Stimulated activated CD4-positive, alpha-beta T cell treated with anti-CD3 and anti-CD28 coated beads, Interleukin-2, amount 100 ng/mL, for 4 hours (primary cell): Measurements from ENCODE around the gene TEKT4.
A peak's percentile ranks its signal among the peaks of the same experiment; 100 is the strongest.
"Not testable (repeated sequence)": the region's sequence is repeated elsewhere in the genome, so short reads cannot be mapped to it uniquely, and the experiment has no call there.

Experiments used
- DNase-seq: peaks from one replicate; pipeline ENCODE4 v3.0.0-alpha.2; 2020; ENCODE audit warnings: low read depth

TEKT4 gene, protein sequence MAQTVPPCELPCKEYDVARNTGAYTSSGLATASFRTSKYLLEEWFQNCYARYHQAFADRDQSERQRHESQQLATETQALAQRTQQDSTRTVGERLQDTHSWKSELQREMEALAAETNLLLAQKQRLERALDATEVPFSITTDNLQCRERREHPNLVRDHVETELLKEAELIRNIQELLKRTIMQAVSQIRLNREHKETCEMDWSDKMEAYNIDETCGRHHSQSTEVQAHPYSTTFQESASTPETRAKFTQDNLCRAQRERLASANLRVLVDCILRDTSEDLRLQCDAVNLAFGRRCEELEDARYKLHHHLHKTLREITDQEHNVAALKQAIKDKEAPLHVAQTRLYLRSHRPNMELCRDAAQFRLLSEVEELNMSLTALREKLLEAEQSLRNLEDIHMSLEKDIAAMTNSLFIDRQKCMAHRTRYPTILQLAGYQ

DNA sequence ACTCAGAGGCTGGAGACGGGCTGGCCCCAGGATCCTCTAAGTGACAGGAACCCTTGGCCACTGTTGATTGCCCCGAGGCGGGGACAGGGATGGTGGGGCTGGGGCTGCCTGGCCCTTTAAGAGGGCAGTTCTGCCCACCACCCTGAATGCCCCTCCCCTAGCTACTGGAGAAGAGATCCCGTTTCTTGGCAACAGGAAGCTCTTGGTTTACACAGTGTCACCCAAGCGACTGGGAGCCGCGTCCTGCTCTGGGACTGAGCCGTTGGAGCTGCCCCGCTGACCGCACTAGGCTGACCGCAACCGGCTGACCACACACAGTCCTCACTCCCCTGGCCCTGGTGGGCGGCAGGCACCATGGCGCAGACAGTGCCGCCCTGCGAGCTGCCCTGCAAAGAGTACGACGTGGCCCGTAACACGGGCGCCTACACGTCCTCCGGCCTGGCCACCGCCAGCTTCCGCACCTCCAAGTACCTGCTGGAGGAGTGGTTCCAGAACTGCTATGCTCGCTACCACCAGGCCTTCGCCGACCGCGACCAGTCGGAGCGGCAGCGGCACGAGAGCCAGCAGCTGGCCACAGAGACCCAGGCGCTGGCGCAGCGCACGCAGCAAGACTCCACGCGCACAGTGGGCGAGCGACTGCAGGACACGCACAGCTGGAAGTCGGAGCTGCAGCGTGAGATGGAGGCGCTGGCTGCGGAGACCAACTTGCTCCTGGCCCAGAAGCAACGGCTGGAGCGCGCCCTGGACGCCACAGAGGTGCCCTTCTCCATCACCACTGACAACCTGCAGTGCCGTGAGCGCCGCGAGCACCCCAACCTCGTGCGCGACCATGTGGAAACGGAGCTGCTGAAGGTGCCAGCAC is at the start of gene TEKT4:
Gene TEKT4, plus strand, starts transcription at position 205 of the 862 bp plus-strand sequence. Its CDS starts 150 bp downstream, at position 355.
- DNase-seq: no peak

DNA sequence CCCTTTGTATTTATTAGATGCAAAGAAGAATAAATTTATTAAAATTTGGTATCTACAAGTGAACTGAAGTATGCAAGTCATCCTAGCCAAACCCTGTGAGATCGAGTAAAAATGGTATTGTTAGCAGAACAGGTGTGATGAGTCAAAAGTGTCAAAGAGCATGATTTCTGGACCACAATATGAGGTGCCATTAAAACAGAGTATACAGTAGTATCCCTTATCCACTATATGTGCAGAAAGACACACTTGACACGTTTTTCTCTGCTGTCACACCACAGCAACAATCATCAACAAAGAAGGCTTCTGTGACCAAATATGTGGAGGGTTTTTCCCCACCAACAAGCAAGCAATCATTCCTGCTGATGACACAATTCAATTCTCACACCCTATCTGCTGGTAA is 32.0 kb upstream of the TEKT4 start:
- DNase-seq: not testable (repeated sequence)

DNA sequence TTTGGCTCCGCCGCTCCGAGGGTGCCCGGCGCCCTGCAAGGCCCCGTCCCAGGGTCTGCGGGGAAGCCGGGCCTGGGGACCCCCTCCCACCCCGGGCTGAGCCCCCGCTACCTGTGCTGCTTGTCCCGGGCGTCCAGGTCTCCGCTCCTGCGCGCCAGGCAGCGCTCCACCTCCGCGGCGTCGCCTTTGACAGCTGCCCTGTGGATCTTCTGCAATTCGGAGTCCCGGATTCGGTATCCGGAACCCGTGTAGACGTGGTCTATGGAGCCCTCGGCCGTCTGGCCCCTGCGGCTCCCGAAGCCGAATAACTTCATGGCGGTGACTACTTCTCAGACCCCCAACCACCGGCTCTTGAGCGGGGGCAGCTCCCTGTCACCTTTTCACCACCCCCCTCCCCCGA is 14.4 kb upstream of the TEKT4 start:
- DNase-seq: not testable (repeated sequence)

DNA sequence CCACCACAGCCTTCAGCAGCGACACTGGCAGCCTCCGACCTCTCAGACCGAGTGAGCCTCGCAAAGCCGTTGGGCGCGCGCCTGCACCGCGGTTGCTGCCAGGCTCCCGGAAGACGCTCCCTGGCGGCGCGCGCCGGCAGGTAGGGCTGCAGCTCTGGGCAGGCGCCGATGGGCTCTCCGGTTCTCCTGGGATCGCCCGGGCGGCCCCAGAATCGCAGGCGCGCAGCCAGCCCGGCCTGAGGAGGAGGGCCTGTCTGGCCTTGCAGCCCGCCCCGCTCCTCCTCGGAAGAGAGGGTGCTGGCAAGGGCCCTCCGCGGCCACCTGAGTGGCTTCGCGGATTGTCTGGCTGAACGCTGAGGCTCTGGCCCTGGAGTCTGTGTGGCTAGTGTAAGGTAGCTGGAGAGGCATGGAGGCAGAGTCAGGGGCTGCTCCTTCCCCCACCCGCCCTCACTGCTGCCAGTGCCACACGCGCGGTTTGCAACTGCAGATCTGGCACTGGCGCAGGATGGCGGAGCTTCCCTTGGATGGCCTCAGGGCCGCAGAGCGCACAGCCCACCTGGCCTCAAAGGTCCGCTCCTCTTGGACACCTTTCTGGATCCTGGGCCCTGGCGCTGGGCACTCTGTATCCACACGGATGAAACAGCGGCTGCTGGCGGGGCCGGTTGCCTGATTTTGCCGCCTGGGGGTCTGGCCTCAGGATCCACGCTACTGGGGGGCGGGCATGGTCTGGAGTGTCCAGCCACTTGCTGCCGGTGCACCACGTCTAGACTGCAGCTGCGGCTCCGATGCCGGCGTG is 13.7 kb upstream of the TEKT4 start:
- not testable (repeated sequence) for DNase-seq

DNA sequence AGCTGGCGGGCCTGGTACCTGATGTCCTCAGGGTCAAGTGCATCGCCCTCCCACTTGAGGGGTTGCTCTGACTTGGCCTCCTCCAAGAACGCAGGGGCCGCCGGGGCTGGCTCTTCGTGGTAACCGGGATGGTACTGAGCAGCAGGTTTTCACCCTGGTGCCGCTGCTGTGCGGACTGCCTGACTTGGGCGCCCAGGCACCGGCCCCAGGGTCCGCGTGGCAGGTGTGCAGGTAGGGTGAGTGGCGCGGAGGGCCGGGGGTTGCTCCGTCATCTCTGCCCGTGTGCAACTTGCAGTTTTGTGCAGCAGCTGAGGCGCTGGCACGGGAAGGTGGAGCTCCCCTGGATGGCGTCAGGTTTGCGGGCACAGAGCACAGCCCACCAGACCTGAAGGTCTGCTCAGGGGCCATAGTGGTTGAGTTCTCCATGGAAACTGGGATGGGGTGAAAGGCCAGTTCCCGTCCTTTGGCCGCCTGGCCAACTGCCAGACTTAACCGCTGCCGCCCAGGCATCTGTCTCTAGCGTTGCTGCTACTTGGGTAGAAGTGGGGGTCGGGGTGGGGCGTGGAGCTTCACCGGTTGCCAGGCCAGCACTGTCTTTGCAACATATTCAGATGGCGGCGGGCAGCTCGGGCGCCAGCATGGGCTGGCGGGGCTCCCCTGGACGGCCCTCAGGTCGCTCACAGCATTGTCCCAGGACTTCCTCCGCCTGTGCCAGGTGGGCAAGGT is 12.9 kb upstream of the TEKT4 start:
- not testable (repeated sequence) for DNase-seq

DNA sequence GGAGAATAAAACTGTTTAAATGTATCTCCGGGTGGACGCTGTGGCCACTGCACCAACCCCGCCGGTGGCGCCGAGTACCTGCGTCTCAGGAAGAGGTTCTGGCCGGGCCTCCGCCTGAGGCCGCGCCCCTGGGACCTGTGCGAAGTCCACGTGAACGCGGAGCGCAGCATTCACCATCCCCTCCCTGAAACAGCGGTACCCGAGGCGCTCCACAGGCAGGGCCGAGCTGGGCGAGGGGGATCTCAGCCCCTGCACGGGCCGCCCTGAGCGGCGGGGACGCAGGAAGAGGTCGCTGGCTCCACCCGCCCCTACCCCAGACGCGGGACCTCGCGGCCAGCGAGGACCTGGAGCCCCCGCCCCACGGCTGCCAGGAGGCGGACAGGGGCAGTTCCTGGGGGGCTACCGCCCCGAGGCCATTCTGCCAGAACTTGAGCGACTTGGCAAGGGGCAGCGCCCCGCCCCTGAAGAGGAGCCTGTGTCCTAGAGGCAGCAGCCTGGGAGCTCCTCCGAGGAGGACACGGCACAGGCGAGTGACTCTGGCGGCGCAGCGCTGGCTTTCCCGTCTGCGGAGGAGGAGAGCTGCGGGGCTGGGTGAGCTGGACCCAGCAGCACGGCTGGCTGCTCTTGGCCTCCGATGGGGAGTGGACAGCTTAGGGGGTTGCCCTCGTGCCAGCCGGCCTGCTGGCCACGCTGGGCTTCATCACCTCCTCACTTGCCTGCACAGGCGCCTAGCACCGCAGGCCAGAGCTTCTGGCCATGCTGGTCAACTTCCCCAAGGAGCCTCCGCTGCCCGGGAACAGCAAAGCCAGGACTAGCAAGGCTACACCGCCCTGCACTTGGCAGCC is 9.7 kb upstream of the TEKT4 start:
- DNase-seq: no peak

DNA sequence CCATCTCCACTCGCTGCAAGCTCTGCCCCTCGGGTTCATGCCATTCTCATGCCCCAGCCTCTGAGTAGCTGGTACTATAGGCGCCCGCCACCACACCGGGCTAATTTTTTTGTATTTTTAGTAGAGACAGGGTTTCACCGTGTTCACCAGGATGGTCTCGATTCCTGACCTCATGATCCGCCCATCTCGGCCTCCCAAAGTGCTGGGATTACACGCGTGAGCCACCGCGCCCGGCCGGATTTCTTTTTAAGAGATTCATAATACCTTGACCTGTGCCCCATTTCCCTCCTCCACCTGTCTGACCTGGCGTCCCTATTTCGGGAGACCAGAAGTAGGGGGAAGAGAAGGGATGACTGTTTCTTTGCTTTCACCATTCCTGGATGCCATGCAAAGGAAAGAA is 8.3 kb upstream of the TEKT4 start:
- not testable (repeated sequence) for DNase-seq

DNA sequence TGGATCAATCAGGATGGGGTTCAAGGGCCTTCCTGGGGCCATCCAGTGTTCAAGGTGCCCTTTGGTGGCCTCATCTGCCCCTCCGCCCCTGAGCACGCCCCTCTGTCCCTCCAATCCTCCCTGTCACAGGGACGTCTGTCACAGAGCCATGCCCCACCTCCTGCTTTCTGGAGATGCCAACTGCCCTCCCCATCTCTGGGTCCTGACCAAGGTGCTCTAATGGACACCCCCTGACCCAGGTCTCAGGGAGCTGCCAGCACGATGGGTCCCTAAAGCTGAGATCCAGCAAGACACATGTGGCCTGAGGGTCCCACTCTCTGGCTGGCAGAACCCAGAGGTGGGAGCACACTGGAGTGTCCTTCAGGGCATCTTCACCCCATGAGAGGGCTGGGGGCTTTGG is 2.1 kb upstream of the TEKT4 start:
- no peak for DNase-seq

DNA sequence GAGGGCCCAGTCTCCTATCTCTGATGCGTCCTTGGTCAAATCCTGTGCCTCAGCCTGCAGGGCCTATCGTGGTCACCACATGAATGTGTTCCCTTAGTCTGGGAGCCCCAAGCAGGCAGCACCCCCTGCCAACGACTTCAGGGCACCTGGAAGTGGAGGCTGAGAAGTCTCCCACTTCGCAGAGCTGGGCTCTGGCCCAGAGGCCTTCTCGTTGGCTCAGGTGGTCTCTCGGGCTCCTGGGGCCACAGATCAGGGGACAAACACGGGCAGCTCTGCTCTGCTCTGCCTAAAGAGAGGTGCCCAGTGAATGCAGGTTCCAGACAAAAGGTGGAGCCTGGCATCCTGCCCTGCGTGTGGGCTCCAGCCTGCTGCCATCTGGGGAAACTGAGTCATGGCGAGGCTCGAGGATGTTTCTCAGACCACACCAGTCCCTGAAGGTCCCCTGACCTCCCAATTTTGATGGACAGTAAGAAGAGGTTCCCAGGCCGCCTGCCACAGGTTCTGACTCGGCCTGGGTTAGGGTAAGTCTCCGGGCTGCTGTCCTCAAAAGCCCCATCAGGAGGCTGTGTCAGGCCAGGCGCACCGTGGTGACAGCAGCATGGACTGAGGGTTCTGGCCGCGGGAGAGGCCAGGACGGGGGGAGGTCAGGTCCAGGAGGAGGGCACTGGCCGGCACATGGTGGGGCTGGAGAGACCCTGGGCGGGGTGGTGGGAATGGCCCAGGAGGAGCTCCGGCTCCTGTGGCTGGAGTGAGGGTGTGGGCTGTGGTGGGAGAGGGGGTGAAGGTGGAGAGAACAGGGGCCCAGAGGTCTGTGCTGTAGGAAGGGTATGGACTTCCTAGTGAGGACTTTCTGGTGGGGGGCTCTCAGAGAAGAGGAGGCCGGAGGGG is 1.4 kb upstream of the TEKT4 start:
- DNase-seq: no peak

DNA sequence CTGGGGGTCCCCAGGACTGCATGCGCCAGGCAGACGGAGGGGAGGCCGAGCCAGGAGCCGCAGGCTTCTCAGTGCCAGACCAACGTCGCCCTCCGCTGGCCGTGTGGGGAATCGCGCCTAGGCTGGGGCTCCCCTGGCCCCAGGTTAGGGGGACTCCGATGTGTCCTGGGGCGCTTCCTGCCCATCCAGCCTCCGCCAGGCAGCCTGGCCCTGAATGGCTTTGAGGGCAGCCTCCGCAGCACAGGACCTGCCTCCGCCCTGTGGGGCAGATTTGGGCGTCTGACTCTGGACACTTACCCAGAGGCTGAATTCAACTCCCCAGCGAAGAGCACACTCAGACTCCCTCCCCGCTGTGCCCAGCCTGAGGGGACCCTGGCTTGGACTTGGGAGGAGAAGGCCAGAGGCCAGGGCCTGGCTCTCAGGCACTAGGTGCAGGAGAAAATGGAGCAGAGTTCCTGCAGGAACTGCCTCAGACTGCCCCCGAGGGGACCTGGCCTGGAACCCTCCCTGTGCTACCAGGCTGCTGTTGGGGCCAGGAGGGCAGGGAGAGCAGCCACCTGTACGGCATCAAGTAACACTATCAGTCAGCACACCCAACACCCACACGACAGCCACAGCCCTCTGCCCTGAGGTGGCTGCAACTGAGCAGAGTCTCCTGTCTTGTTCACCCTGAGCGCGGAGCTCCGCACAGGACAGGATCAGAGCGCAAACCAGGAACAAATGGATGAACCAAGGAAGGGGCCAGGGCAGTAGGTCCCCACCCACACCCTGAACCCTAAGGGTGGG is 597 bp upstream of the TEKT4 start:
- DNase-seq: no peak

DNA sequence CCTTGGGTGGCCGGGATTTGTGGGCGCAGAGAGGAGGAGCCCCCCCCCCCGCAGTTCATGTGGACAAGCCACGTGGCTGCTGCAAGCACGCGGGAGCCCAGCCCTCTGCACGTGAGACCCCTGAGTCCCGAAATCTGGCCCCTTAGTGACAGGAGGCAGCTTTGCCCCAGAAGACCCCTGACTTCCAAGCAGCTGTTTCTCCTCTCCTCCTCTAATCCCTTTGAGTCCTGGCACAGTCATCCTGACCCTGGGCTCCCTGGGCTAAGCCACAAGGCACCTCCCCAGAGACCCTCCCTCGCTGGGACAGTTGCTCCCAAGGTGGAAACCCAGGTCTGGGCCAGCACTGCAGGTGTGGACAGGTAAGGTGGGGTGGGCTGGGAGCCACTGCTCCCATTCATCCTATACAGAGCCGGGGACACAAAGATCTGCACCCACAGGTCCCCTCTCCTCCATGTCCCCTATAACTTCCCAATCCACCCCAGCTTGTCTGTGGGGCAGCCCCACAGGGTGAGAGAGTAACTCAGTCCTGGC is 923 bp downstream of the TEKT4 start:
- no peak for DNase-seq

DNA sequence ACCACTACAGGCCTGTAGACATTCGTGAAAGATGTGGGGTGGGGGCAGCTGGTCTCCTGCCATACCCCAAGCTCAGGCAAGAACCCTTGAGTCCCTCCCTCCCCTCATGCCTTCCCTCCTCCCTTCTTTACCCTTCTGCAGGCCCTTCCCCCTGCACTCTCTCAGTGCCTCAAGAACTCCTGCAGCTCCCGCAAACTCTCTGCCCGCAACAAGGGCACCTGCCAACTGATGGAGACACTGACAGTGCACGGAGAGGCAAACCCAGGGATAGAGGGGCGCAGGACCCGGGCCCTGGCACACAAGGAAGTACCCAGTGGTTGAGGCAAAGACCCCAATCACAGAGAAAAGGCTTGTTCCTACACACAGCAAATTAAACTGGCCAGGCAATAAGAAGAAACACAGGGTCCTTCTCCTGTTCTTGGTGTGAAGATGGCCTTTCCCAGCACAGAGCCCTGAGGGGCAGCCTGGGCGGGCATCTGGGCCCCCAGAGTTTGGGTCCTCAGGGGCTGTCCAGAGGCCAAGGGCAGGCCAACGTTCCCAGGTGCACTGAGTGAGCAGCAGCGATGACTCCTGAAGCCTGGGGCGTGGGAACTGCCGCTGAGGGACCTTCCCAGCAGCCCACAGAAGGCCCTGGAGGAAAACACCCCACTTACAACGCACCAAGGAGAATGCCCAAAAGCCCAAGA is 1.6 kb downstream of the TEKT4 start:
- DNase-seq: no peak

DNA sequence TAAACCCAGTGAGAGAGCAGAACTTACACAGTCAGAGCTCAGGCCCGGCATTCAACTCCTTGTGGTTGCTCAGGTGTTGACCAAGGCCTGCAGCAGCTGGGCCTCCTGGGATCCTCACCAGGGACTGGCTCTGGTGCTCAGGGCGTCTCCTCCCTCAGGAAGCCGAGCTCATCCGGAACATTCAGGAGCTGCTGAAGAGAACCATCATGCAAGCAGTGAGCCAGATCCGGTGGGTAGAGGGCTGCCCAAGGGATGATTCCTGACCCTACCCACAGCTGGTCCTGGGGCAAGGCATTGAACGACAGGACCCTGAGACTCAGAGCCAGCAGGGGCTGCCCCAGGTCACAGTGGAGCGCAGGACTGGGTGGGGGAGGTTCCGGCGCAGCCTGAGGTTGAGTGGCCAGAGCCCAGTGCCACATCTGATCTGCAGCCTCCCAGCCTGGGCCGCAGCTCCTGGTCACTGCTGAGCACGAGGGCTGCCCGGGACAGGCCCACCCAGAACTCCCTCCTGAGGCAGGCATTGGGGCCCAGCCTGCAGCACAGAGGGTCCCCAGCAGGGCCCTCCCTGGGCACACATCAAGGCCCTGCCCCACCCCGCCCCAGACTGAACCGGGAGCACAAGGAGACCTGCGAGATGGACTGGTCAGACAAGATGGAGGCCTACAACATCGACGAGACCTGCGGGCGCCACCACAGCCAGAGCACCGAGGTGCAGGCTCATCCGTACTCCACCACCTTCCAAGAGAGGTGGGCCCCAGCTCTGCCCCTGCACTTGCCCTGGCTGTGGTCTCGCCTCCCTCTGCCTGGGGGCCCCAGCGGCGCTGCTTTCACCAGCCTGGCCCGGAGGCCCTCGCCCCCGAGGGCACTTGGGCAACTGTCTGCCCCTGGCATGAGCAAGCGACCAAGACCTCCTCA is 2.4 kb downstream of the TEKT4 start:
- no peak for DNase-seq

DNA sequence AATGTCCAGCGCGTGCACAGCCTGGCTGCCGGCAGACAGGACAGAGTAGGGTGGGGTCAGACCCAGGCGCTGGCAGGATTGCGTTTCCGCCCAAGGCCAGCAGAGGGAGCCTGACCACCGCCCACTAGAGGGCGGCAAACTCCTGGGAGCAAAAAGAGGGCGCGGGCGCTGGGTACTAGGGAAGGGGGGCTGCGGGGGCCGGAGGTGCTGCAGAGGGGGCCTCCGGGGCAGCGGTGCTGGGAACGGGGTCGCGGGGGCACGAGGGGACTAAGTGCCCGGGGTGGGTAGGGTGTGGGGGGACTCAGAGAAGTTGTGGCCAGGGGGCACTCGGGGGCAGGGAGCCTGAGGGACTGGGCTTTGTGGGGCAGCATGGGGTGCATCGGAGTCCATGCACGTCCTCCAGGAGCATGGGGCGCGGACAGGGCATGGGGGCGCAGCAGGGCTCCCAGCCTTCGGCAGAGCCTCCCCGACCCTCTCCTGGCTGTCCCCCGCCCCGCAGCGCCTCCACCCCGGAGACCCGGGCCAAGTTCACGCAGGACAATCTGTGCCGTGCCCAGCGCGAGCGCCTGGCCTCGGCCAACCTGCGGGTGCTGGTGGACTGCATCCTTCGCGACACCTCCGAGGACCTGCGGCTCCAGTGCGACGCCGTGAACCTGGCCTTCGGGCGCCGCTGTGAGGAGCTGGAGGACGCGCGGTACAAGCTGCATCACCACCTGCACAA is 3.2 kb downstream of the TEKT4 start:
- DNase-seq: peak; percentile 37

DNA sequence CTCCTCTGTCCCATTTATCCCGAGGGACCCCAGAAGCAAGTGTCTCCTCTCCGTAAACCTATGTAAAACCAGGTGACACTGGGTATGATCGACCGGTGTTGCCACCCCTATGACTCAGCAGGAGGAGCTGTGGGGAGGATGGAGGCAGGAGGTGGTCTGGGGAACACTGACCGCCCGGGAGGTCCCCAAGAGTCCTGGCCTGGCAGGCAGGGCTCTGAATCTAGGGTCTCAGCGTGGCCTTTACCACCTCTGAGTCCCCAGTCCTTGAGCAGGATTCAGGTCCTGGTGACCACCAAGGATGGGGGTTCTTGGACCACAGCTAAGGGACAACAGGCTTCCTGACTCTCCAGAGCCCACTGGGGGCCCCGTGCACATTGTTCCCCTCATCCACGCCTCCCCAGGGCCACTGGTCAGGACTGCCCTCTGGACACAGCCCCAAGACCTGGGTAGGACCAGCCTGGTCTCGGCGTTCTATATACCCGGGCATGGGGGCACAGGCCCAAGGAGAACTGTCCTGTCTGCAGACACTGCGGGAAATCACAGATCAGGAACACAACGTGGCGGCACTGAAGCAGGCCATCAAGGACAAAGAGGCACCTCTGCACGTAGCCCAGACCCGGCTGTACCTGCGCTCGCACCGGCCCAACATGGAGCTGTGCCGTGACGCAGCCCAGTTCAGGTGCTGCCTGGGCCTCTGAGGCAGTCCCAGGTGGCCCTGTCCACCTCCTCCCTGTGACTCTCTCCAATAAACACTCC is 4.0 kb downstream of the TEKT4 start:
- no peak for DNase-seq
